Thyroid gland (tissue), 4 donors: ENCODE measurements around the gene ZNF561.

Experiments used
- POLR2A ChIP-seq, 2 donors: fragments of 450-650 bp; IDR thresholded peaks; one replicate each; pipeline ENCODE4 v1.6.1; 2017; ENCODE audit warnings: antibody characterized with exemption in 2 of 2, mild to moderate bottlenecking in 2 of 2, moderate library complexity in 1 of 2
- TF ChIP-seq, protein P1 (sequence below), 6 experiments: fragments of 200-600 bp in 3 of 6; fragments of 450-650 bp in 3 of 6; sonication (generic) in 3 of 6; IDR thresholded peaks; one replicate each; pipeline ENCODE4 v1.5.1; 2016 to 2019; ENCODE audit warnings: antibody characterized with exemption in 6 of 6, mild to moderate bottlenecking in 2 of 6, inconsistent platforms in 1 of 6, moderate library complexity in 1 of 6

DNA sequence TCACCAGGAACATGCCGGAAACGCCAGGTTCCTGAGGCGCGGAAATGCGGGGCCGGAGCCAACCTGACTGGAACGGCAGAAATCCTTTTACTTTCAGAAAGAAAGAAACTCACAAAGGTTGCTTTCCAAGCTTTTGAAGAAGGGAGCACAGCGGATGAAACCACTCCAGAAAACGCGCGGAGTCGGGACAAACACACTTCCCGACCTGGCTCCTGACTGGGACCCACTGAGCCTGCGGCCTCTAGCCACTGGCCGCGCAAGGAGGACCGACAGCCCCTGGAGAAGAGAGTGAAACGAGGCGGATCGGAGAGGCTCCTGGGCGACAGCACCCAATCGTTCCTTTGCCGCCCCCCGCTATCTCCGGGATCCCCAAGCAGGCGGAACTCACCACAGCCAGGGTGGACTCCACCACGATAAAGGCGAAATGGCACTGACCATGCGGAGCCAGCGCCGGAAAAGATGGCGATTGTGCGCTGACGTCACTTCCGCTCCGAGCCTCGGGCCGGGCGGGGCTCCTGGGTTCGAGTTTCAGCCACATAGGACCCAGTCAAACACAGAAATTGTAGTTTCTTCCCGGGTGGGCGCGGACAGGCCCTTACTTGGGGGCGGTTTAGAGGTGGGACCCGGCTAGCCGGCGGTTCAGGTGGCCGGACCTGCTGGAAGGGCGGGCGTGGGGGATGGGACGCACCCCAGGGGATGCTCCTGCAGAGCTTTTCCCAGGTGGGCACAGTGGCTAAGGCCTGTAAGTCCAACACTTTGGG lies 36.8 kb downstream of the ZNF561 start, which contains the start of gene ZNF121:
- TF ChIP-seq, protein P1, sequence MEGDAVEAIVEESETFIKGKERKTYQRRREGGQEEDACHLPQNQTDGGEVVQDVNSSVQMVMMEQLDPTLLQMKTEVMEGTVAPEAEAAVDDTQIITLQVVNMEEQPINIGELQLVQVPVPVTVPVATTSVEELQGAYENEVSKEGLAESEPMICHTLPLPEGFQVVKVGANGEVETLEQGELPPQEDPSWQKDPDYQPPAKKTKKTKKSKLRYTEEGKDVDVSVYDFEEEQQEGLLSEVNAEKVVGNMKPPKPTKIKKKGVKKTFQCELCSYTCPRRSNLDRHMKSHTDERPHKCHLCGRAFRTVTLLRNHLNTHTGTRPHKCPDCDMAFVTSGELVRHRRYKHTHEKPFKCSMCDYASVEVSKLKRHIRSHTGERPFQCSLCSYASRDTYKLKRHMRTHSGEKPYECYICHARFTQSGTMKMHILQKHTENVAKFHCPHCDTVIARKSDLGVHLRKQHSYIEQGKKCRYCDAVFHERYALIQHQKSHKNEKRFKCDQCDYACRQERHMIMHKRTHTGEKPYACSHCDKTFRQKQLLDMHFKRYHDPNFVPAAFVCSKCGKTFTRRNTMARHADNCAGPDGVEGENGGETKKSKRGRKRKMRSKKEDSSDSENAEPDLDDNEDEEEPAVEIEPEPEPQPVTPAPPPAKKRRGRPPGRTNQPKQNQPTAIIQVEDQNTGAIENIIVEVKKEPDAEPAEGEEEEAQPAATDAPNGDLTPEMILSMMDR (IDR thresholded peaks at IDR 0.05) = no peak
- peak in 1 of 2 donors; percentile 63 for TF ChIP-seq POLR2A (IDR thresholded peaks at IDR 0.05)
